IMR-90 (cell line): Measurements from ENCODE around the gene TNS3. TPM values are rescaled to one million over a fixed set of nuclear protein-coding genes. Genes with fewer than 3 reads are reported as not detected.

ENCODE experiments used
- ATAC-seq: fragments of 200-7000 bp; cut with Tn5 transposase; 2 replicates; pipeline ENCODE4 v1.9.1; 2020; ENCODE audit warnings: low read depth, mild to moderate bottlenecking, moderate library complexity
- BruUV-seq: library from RNA; stranded (reverse); fragments of 400-500 nt; replicated peaks from 2 replicates; lab custom pipeline; 2021; lab: Mats Ljungman, UMichigan
- CTCF ChIA-PET: fragments of 300-600 bp; formaldehyde crosslinking; extraction: SDS; loops from one replicate; lab custom pipeline; 2021; ENCODE audit warnings: antibody characterized with exemption; lab: Yijun Ruan, JAX
- POLR2A ChIA-PET: fragments of 300-600 bp; sonication (Branson Sonifier 250); formaldehyde crosslinking; loops from one replicate; lab custom pipeline; 2022; ENCODE audit warnings: antibody characterized with exemption; ENCODE audit not compliant: unreplicated experiment; lab: Charles Lee
- DNase-seq: peaks from one replicate; pipeline ENCODE4 v3.0.0; 2013
- H2AFZ ChIP-seq: replicated peaks from 2 replicates; pipeline ENCODE3; 2013; ENCODE audit warnings: low read length, mild to moderate bottlenecking; ENCODE audit not compliant: poor library complexity
- H2AK5ac ChIP-seq: 2 replicates; pipeline ENCODE4 v1.6.1; 2013; ENCODE audit warnings: low read depth, low read length, inconsistent platforms
- H2AK9ac ChIP-seq: replicated peaks from 2 replicates; pipeline ENCODE3; 2013; ENCODE audit warnings: mild to moderate bottlenecking, low read depth, low read length, moderate library complexity; ENCODE audit not compliant: poor library complexity
- H2BK120ac ChIP-seq: 2 replicates; pipeline ENCODE4 v1.6.1; 2013; ENCODE audit warnings: low read depth, low read length, inconsistent platforms
- H2BK15ac ChIP-seq: 3 replicates; pipeline ENCODE4 v1.6.1; 2013; ENCODE audit warnings: low read depth, low read length, inconsistent platforms
- H2BK20ac ChIP-seq: 2 replicates; pipeline ENCODE4 v1.6.1; 2013; ENCODE audit warnings: low read depth, mild to moderate bottlenecking, inconsistent platforms, low read length, moderate library complexity
- H2BK5ac ChIP-seq: 2 replicates; pipeline ENCODE4 v1.6.1; 2013; ENCODE audit warnings: mild to moderate bottlenecking, low read depth, low read length, inconsistent platforms; ENCODE audit not compliant: poor library complexity, severe bottlenecking
- H3K14ac ChIP-seq: replicated peaks from 2 replicates; pipeline ENCODE4 v1.6.1; 2013; ENCODE audit warnings: low read depth, low read length, inconsistent platforms
- H3K18ac ChIP-seq: 2 replicates; pipeline ENCODE4 v1.6.1; 2013; ENCODE audit warnings: low read depth, low read length, control low read depth
- H3K23ac ChIP-seq: 2 replicates; pipeline ENCODE4 v1.6.1; 2013; ENCODE audit warnings: low read depth, low read length, inconsistent platforms
- H3K27ac ChIP-seq: 2 replicates; pipeline ENCODE4 v1.5.1; 2013; ENCODE audit warnings: mild to moderate bottlenecking, control low read depth, low read length; ENCODE audit not compliant: insufficient read depth
- H3K27me3 ChIP-seq: 2 replicates; pipeline ENCODE4 v1.6.1; 2013; ENCODE audit warnings: low read length; ENCODE audit not compliant: control insufficient read depth, insufficient read depth
- H3K36me3 ChIP-seq: 2 replicates; pipeline ENCODE4 v1.6.1; 2013; ENCODE audit warnings: low read length, mixed read lengths; ENCODE audit not compliant: control insufficient read depth, insufficient read depth
- H3K4ac ChIP-seq: 2 replicates; pipeline ENCODE4 v1.6.1; 2013; ENCODE audit warnings: low read depth, low read length, inconsistent platforms
- H3K4me1 ChIP-seq: 2 replicates; pipeline ENCODE4 v1.6.1; 2013; ENCODE audit warnings: low read length, mixed read lengths; ENCODE audit not compliant: control insufficient read depth, insufficient read depth
- H3K4me2 ChIP-seq: 2 replicates; pipeline ENCODE4 v1.6.1; 2013; ENCODE audit warnings: low read depth, mild to moderate bottlenecking, control low read depth, low read length, moderate library complexity
- H3K4me3 ChIP-seq: 2 replicates; pipeline ENCODE4 v1.5.1; 2013; ENCODE audit warnings: low read depth, mild to moderate bottlenecking, control low read depth, low read length, moderate library complexity; ENCODE audit not compliant: insufficient read depth
- H3K56ac ChIP-seq: 2 replicates; pipeline ENCODE4 v1.6.1; 2013; ENCODE audit warnings: low read length, inconsistent platforms; ENCODE audit not compliant: insufficient read depth; ENCODE audit errors: extremely low read depth
- H3K79me1 ChIP-seq, 2 experiments: 2 replicates each; pipeline ENCODE4 v1.6.1; 2013; ENCODE audit warnings: low read length in 2 of 2, inconsistent platforms in 1 of 2, low read depth in 1 of 2
- H3K9ac ChIP-seq: 2 replicates; pipeline ENCODE4 v1.6.1; 2013; ENCODE audit warnings: low read depth, low read length, control low read depth
- H3K9me1 ChIP-seq: 2 replicates; pipeline ENCODE4 v1.6.1; 2013; ENCODE audit warnings: low read length, inconsistent platforms; ENCODE audit not compliant: insufficient read depth
- H3K9me3 ChIP-seq: 2 replicates; pipeline ENCODE4 v1.6.1; 2013; ENCODE audit warnings: low read length; ENCODE audit not compliant: control insufficient read depth, insufficient read depth
- H4K20me1 ChIP-seq: 2 replicates; pipeline ENCODE4 v1.6.1; 2013; ENCODE audit warnings: low read length, inconsistent platforms; ENCODE audit not compliant: insufficient read depth
- H4K5ac ChIP-seq: 2 replicates; pipeline ENCODE4 v1.6.1; 2013; ENCODE audit warnings: mild to moderate bottlenecking, low read depth, low read length, control low read depth
- H4K8ac ChIP-seq, 2 experiments: 2 replicates each; pipeline ENCODE4 v1.6.1; 2013; ENCODE audit warnings: low read depth in 2 of 2, low read length in 2 of 2, control low read depth in 1 of 2, inconsistent platforms in 1 of 2
- H4K91ac ChIP-seq: 2 replicates; pipeline ENCODE4 v1.6.1; 2013; ENCODE audit warnings: low read depth, low read length, inconsistent platforms; ENCODE audit not compliant: insufficient read depth
- MAFK ChIP-seq: IDR thresholded peaks from 2 replicates; pipeline ENCODE4 v1.6.1; 2012; ENCODE audit warnings: low read depth, low read length, improper control_type of control experiment
- MAZ ChIP-seq: IDR thresholded peaks from 2 replicates; pipeline ENCODE4 v1.6.1; 2012; ENCODE audit warnings: low read depth, mild to moderate bottlenecking, low read length, improper control_type of control experiment, moderate library complexity, borderline replicate concordance
- whole genome bisulfite sequencing, 2 experiments: methylation state at CpG; one replicate each; pipeline versions ENCODE4 v1.1.5 to v1.1.7; 2013; ENCODE audit warnings: missing lambda C conversion rate in 2 of 2; ENCODE audit not compliant: insufficient read length in 1 of 2; ENCODE audit errors: extremely low coverage in 2 of 2; 5-methylcytosine and 5-hydroxymethylcytosine counted together
- dilution Hi-C: fragments of 300-500 bp; cut with HindIII; formaldehyde crosslinking; loops from one replicate; pipeline ENCODE4 v1.14.3; 2018; ENCODE audit warnings: low sequenced_read_pairs; ENCODE audit not compliant: unreplicated experiment
- in situ Hi-C: fragments of 300-500 bp; cut with MboI; formaldehyde crosslinking; loops from 3 replicates; pipeline ENCODE4 v1.14.3; 2019; ENCODE audit warnings: low sequenced_read_pairs, inconsistent platforms, mixed read lengths
- intact Hi-C: fragments of 100-400 bp; cut with micrococcal nuclease; formaldehyde crosslinking; loops from 2 replicates; pipeline ENCODE4 v1.10.0; 2022
- polyA plus RNA-seq, 3 experiments: library from polyadenylated mRNA; depleted of rRNA; stranded (reverse); fragments of >200 nt; gene quantifications; 2 replicates each; pipeline ENCODE4 v1.2.3, GENCODE V29; 2012; ENCODE audit warnings: low replicate concordance in 1 of 3
- total RNA-seq: library from RNA; depleted of rRNA; stranded (reverse); fragments of >200 nt; gene quantifications from 2 replicates; pipeline ENCODE4 v1.2.3, GENCODE V29; 2012

The TNS3 gene
- total and polyA plus RNA-seq, 2 of the 4 experiments (the other 2 are of a cell fraction), result 64.3 to 79.2 TPM

DNA sequence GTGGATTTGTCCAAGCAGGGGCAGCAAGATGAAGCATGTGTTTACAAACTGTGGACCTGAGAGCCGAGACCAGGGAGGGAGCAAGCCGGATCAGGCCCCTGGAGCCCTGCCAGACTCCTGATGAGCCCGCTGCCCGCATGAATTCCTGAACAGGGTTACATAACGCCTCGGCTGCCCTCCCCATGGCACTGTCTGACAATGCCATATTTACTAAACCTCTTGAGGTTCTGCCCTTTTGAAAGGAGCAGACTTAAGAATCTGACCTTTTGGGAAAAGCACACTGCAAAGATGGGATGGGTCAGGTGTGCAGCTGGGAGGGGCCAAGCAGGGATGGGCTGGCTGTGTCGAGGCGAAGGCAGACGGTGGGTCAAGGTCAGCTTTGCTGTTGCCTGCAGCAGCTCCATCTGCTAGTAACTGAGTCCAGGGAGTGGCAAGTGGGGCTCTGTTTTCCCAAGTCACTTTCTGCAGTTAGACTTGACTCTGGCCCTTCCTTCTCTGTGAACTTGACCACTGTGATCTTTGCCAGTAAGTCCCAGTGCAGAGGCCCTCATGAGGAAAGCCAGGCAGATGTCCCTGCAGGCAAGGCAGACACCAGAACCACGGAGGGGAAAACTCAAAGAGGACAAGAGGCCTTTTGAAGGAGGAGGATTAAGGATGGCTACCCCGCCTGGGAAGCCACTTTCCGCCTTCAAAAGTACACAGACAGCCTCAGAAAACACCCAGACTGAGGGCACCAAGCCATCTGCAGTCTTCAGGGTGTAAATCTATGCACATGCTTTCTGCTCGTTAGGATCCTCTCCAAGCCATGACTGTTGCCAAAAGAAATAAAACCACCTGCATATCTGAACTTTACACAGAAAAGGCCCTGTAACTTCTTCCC is 175.8 kb downstream of the TNS3 start:
- WGBS, 2 experiments, result 43% methylated on average over 6 of the region's 13 CpGs; no CpG with 5 or more reads in 1 of the 2 experiments
- Histone ChIP-seq H2AK5ac (0 out of 2 replicates have a peak overlapping the region, but pooled peaks have one; percentile 30), H4K5ac (no peak overlapping the region), H3K27me3 (no peaks in the 10 kb centered on the region), H2BK20ac (no peak overlapping the region), H3K4ac (no peak overlapping the region), H3K4me1 (peaks cover 21% of the 10 kb centered on the region), H2BK15ac (no peak overlapping the region), H2AFZ (no peak overlapping the region), H3K23ac (no peak overlapping the region), H2AK9ac (no peak overlapping the region), H3K4me2 (no peak overlapping the region), H3K9me1 (peaks cover 29% of the 10 kb centered on the region; the same call in 1 of the 2 replicates), H3K9me3 (no peaks in the 10 kb centered on the region), H4K91ac (no peak overlapping the region), H2BK120ac (no peak overlapping the region), H2BK5ac (no peak overlapping the region), H3K27ac (no peak overlapping the region), H4K20me1 (peaks cover 29% of the 10 kb centered on the region; the same call in 1 of the 2 replicates), H3K79me1 (peaks cover 23 to 79% of the 10 kb centered on the region in 2 experiments), H3K36me3 (peaks cover 55% of the 10 kb centered on the region), H3K14ac (no peak overlapping the region), H4K8ac (no peak overlapping the region), H3K4me3 (no peak overlapping the region), H3K9ac (no peak overlapping the region), H3K56ac (no peak overlapping the region), H3K18ac (no peak overlapping the region)
- ATAC-seq (peak; percentile 11; the same call in 1 of the 2 replicates), DNase-seq (peak; percentile 41)
- CTCF ChIA-PET, result no interaction called here
- TF ChIP-seq MAFK (no peak), MAZ (peak; percentile 19; the same call in 1 of the 2 replicates)
- intact Hi-C loops, result no loop called here
- POLR2A ChIA-PET, result no interaction called here
- in situ Hi-C loops, result no loop called here
- dilution Hi-C loops, result no loop called here
- no TSS peak for BruUV-seq
